ENCODE results near the gene PBRM1.

PBRM1 gene

DNA sequence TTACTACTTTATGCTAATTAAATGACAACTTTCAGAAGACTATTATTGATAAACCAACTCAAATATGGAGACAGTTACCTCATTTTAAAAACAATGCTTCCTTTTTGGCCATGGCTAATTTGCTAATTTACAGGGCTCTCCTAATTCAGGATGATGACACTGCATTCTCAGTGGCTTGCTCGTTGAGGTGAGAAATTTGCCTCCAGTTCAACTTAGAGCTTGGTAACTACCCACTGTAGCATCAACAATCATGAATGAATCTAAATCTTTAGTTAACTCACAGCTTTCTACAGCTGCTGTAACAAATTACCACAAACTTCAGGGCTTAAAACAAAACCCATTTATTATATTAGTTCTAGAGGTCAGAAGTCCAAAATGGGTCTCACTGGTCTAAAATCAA lies 14.0 kb downstream of the PBRM1 start:
- no peak overlapping the region for H3K27ac ChIP-seq

DNA sequence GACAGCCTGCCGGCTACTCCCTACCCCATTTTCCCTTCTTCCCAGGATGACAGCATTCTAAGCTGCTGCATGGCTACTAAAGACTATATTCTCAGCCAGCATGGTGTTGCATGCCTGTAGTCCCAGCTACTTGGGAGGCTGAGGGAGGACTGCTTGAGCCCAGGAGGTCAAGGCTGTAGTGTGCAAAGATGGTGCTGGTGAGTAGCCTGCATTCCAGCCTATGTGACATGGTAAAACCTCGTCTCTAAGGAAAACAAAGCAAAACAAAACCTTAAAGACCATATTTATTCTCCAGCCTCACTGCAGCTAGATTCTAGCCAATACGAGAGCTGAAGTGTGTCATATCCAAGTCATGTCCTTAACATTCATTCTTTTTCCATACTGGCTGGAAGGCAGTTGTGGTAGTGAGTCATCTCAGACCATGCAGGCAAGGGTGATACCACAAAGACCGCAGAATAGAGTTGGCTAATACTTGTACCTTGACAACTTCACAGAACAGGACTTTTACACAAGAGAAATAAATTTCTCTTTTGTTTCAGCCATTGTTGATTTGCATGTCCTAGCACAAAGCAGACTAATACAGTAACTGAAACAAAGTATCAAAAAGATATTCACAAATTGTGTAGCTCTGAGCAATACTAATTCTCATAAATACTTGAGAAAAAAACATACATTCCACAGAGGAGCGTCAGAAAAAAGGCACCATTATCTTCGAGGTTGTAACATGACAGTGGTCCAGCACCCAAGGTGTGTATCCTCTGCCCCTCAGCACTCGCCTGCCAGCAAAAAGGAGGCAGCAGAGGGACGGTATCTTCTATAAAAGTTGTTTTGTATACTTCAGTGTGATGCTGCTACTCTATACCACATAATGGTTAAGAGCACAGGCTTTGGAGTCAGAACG lies 14.8 kb downstream of the PBRM1 start:
- Histone ChIP-seq H3K9me3 (ENCODE audit: control insufficient read depth, low read length) (no peaks in the 10 kb centered on the region), H3K36me3 (ENCODE audit: control insufficient read depth, insufficient read depth, low read length) (no peaks in the 10 kb centered on the region), H3K79me2 (peaks cover 10% of the 10 kb centered on the region), H3K4me3 (ENCODE audit: low read depth, low read length) (no peak overlapping the region), H2AFZ (no peak overlapping the region), H3K27me3 (ENCODE audit: control insufficient read depth, insufficient read depth, low read length) (no peaks in the 10 kb centered on the region), H3K4me1 (no peaks in the 10 kb centered on the region), H3K4me2 (ENCODE audit: low read length) (no peak overlapping the region), H3K9ac (no peak overlapping the region), H3K27ac (no peak overlapping the region)
- TF ChIP-seq, protein P1, sequence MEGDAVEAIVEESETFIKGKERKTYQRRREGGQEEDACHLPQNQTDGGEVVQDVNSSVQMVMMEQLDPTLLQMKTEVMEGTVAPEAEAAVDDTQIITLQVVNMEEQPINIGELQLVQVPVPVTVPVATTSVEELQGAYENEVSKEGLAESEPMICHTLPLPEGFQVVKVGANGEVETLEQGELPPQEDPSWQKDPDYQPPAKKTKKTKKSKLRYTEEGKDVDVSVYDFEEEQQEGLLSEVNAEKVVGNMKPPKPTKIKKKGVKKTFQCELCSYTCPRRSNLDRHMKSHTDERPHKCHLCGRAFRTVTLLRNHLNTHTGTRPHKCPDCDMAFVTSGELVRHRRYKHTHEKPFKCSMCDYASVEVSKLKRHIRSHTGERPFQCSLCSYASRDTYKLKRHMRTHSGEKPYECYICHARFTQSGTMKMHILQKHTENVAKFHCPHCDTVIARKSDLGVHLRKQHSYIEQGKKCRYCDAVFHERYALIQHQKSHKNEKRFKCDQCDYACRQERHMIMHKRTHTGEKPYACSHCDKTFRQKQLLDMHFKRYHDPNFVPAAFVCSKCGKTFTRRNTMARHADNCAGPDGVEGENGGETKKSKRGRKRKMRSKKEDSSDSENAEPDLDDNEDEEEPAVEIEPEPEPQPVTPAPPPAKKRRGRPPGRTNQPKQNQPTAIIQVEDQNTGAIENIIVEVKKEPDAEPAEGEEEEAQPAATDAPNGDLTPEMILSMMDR (IDR thresholded peaks at IDR 0.05) = no peak

More for the DNA sequence above, 14.0 kb downstream of the PBRM1 start:
- H3K9me3 ChIP-seq (ENCODE audit: control insufficient read depth, low read length) = no peaks in the 10 kb centered on the region
- H3K27me3 ChIP-seq (ENCODE audit: control insufficient read depth, insufficient read depth, low read length) = no peaks in the 10 kb centered on the region
- no peak overlapping the region for H3K4me3 ChIP-seq (ENCODE audit: low read depth, low read length)
- H3K9ac ChIP-seq = no peak overlapping the region
- no peak overlapping the region for H3K4me2 ChIP-seq (ENCODE audit: low read length)
- H2AFZ ChIP-seq = no peak overlapping the region
- no peaks in the 10 kb centered on the region for H3K36me3 ChIP-seq (ENCODE audit: control insufficient read depth, insufficient read depth, low read length)
- H3K4me1 ChIP-seq = no peaks in the 10 kb centered on the region
- H3K79me2 ChIP-seq = peaks cover 14% of the 10 kb centered on the region
- TF ChIP-seq, protein P1 (IDR thresholded peaks at IDR 0.05) = no peak

DNA sequence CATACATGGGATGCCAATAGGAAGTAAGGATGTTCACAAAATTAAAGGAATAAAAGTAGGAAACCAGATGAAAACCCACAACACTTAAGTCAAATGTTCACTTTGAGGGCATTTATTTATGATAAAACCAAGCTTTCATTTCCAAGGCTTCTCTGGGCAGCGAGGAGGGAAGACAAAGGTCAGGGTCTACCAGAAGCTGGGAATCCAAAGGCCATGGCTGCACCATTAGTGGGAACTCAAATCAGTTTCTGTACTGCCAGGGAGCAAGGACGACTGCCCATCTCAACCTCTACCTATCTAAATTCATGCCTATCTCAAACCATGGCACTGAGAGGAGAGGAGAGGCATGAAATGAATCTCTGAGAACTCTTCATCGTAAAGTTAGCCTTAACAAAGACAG lies 22.6 kb downstream of the PBRM1 start:
- Histone ChIP-seq H3K79me2 (peaks cover 5% of the 10 kb centered on the region), H3K4me1 (no peaks in the 10 kb centered on the region), H3K27me3 (ENCODE audit: control insufficient read depth, insufficient read depth, low read length) (no peaks in the 10 kb centered on the region), H3K4me2 (ENCODE audit: low read length) (no peak overlapping the region), H2AFZ (no peak overlapping the region), H3K9ac (no peak overlapping the region), H3K36me3 (ENCODE audit: control insufficient read depth, insufficient read depth, low read length) (no peaks in the 10 kb centered on the region), H3K27ac (no peak overlapping the region), H3K9me3 (ENCODE audit: control insufficient read depth, low read length) (no peaks in the 10 kb centered on the region), H3K4me3 (ENCODE audit: low read depth, low read length) (no peak overlapping the region)
- TF ChIP-seq, protein P1 (IDR thresholded peaks at IDR 0.05) = no peak

DNA sequence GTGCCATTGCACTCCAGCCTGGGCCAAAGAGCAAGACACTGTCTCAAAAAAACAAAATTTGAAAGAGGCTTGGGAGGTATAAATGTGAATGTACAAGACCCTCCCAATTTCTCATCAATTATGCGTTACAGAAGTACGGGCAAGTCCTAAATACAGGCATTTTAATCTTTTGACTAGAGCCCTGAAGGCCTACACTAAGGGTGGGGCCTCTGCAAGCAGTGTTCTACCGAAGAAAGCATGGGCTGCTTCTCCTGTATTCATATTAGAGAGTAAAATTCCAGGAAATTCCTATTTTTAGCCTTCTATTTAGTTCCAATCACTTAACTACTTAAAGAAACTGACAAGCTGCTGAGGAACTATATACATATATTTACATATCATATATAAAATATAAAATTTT lies 25.7 kb downstream of the PBRM1 start:
- H3K79me2 ChIP-seq = peaks cover 2% of the 10 kb centered on the region

More for the DNA sequence above, 25.7 kb downstream of the PBRM1 start:
- no peak overlapping the region for H3K27ac ChIP-seq
- no peaks in the 10 kb centered on the region for H3K36me3 ChIP-seq (ENCODE audit: control insufficient read depth, insufficient read depth, low read length)
- H3K4me3 ChIP-seq (ENCODE audit: low read depth, low read length) = no peak overlapping the region
- H3K4me1 ChIP-seq = no peaks in the 10 kb centered on the region
- TF ChIP-seq, protein P1 (IDR thresholded peaks at IDR 0.05) = no peak
- no peak overlapping the region for H2AFZ ChIP-seq
- no peaks in the 10 kb centered on the region for H3K9me3 ChIP-seq (ENCODE audit: control insufficient read depth, low read length)
- no peak overlapping the region for H3K9ac ChIP-seq
- no peak overlapping the region for H3K4me2 ChIP-seq (ENCODE audit: low read length)
- no peaks in the 10 kb centered on the region for H3K27me3 ChIP-seq (ENCODE audit: control insufficient read depth, insufficient read depth, low read length)

All from parathyroid adenoma (tissue), 2 donors.